HepG2 (cell line): ENCODE measurements around the gene ARL3. TPM values are rescaled to one million over a fixed set of nuclear protein-coding genes. Genes with fewer than 3 reads are reported as not detected.

Source experiments
- ATAC-seq: fragments of 200-7000 bp; cut with Tn5 transposase; 3 replicates; pipeline ENCODE4 v1.9.1; 2020; ENCODE audit warnings: mild to moderate bottlenecking, moderate library complexity
- BruUV-seq: library from RNA; stranded (reverse); fragments of 400-500 nt; replicated peaks from 2 replicates; lab custom pipeline; 2021; lab: Mats Ljungman, UMichigan
- CTCF ChIA-PET: fragments of 300-600 bp; formaldehyde crosslinking; extraction: SDS; loops from one replicate; lab custom pipeline; 2021; ENCODE audit warnings: low total read pairs, inconsistent platforms, low intra/inter-chr PET ratio; lab: Yijun Ruan, JAX
- POLR2A ChIA-PET: fragments of 350-600 bp; sonication (Branson Sonifier 250); formaldehyde crosslinking; loops from one replicate; lab custom pipeline; 2020; ENCODE audit warnings: antibody characterized with exemption, inconsistent platforms; lab: Yijun Ruan, JAX
- DNase-seq: peaks from one replicate; pipeline ENCODE4 v3.0.0-alpha.2; 2015; ENCODE audit warnings: low spot score
- FAIRE-seq: peaks from 3 replicates; lab custom pipeline; 2011; peaks lifted over from hg19 to GRCh38; lab: Jason Lieb, UNC
- H2AFZ ChIP-seq: one replicate; pipeline ENCODE4 v1.6.1; 2011; ENCODE audit warnings: low read length, inconsistent platforms
- H3K27ac ChIP-seq: fragments of 300-600 bp; 3 replicates; pipeline ENCODE4 v1.8.0; 2011; ENCODE audit warnings: mixed run types, mild to moderate bottlenecking, mixed read lengths, low read length, inconsistent platforms; ENCODE audit not compliant: insufficient read depth; ENCODE audit errors: extremely low read length
- H3K27me3 ChIP-seq, 2 experiments: fragments of 200-600 bp in 1 of 2; 2 replicates in 1 of 2; 3 replicates in 1 of 2; pipeline versions ENCODE4 v1.6.0 to v1.8.0; 2011; ENCODE audit warnings: low read length in 2 of 2, mild to moderate bottlenecking in 2 of 2, moderate library complexity in 2 of 2, inconsistent platforms in 1 of 2; ENCODE audit not compliant: insufficient read depth in 2 of 2, control insufficient read depth in 1 of 2
- H3K36me3 ChIP-seq, 2 experiments: fragments of 200-600 bp in 1 of 2; replicated peaks in 1 of 2; 2 replicates in 1 of 2; 3 replicates in 1 of 2; pipeline versions ENCODE4 v1.5.1 to v1.8.0; 2011; ENCODE audit warnings: low read length in 2 of 2, inconsistent platforms in 1 of 2; ENCODE audit not compliant: insufficient read depth in 2 of 2, control insufficient read depth in 1 of 2
- H3K4me1 ChIP-seq: 2 replicates; pipeline ENCODE4 v1.5.1; 2012; ENCODE audit warnings: low read length, inconsistent platforms; ENCODE audit not compliant: insufficient read depth
- H3K4me2 ChIP-seq: 2 replicates; pipeline ENCODE4 v1.6.0; 2011; ENCODE audit warnings: low read depth, low read length, inconsistent platforms
- H3K4me3 ChIP-seq, 3 experiments: fragments of 200-600 bp in 1 of 3; sonication (generic), shearing (Covaris generic) in 1 of 3; replicated peaks in 1 of 3; 2 replicates each; pipeline ENCODE4 v1.5.1; 2011 to 2016; ENCODE audit warnings: low read length in 3 of 3, inconsistent platforms in 2 of 3, low read depth in 2 of 3, mild to moderate bottlenecking in 2 of 3, control low read depth in 1 of 3, mixed read lengths in 1 of 3; ENCODE audit not compliant: insufficient read depth in 1 of 3
- H3K79me2 ChIP-seq: one replicate; pipeline ENCODE4 v1.6.1; 2011; ENCODE audit warnings: low read length, inconsistent platforms; ENCODE audit not compliant: insufficient read depth
- H3K9ac ChIP-seq: 2 replicates; pipeline ENCODE4 v1.6.0; 2011; ENCODE audit warnings: mild to moderate bottlenecking, low read depth, low read length, inconsistent platforms; ENCODE audit not compliant: insufficient read depth
- H3K9me3 ChIP-seq: 2 replicates; pipeline ENCODE4 v1.5.1; 2012; ENCODE audit warnings: mild to moderate bottlenecking, low read length
- H4K20me1 ChIP-seq: 2 replicates; pipeline ENCODE4 v1.6.0; 2011; ENCODE audit warnings: inconsistent platforms, mild to moderate bottlenecking, low read length, moderate library complexity; ENCODE audit not compliant: insufficient read depth
- ATF1 ChIP-seq: IDR thresholded peaks from 2 replicates; pipeline ENCODE4 v1.6.1; 2016; ENCODE audit warnings: mild to moderate bottlenecking, control low read depth
- BRD4 ChIP-seq: sonication (generic); formaldehyde crosslinking; IDR thresholded peaks from 2 replicates; pipeline ENCODE4 v1.4.0; 2020; ENCODE audit warnings: missing genetic modification reagents
- ESRRA ChIP-seq: sonication (generic); formaldehyde crosslinking; IDR thresholded peaks from 2 replicates; pipeline ENCODE4 v1.5.1; 2020; ENCODE audit warnings: mild to moderate bottlenecking, low read depth, missing genetic modification reagents
- HCFC1 ChIP-seq: fragments of 150-350 bp; IDR thresholded peaks from 2 replicates; pipeline ENCODE4 v1.6.1; 2014; ENCODE audit warnings: low read depth, low read length
- KIAA2018 ChIP-seq: sonication (generic); formaldehyde crosslinking; IDR thresholded peaks from 2 replicates; pipeline ENCODE4 v1.5.0; 2020; ENCODE audit warnings: mild to moderate bottlenecking, missing genetic modification reagents, borderline replicate concordance
- KLF12 ChIP-seq: sonication (generic); formaldehyde crosslinking; IDR thresholded peaks from 2 replicates; pipeline ENCODE4 v1.4.0; 2020; ENCODE audit warnings: missing genetic modification reagents, borderline replicate concordance
- RFX1 ChIP-seq: fragments of 450-650 bp; IDR thresholded peaks from 2 replicates; pipeline ENCODE4 v1.6.1; 2017
- ZNF609 ChIP-seq: sonication (generic); formaldehyde crosslinking; IDR thresholded peaks from 2 replicates; pipeline ENCODE4 v1.4.0; 2020; ENCODE audit warnings: mild to moderate bottlenecking, missing genetic modification reagents, borderline replicate concordance
- ZNF639 ChIP-seq: conservative IDR thresholded peaks from 2 replicates; pipeline ENCODE4 v1.6.1; 2018; ENCODE audit warnings: missing genetic modification reagents
- ZNF788 ChIP-seq: sonication (generic); formaldehyde crosslinking; IDR thresholded peaks from 2 replicates; pipeline ENCODE4 v1.5.0; 2020; ENCODE audit warnings: mild to moderate bottlenecking, missing genetic modification reagents, borderline replicate concordance
- WGBS: methylation state at CpG from one replicate; pipeline ENCODE4 v1.1.6; 2017; ENCODE audit warnings: low lambda C conversion rate; 5-methylcytosine and 5-hydroxymethylcytosine counted together
- in situ Hi-C: cut with HindIII; loops from 2 replicates; pipeline ENCODE4 v1.10.0; 2017; ENCODE audit warnings: low pct_unique_long_range_greater_than_20kb; ENCODE audit not compliant: extremely low pct_ligation_motif_present
- intact Hi-C: fragments of 100-400 bp; cut with micrococcal nuclease; formaldehyde crosslinking; loops from one replicate; pipeline ENCODE4 v1.10.0; 2022; ENCODE audit not compliant: unreplicated experiment
- polyA plus RNA-seq, 8 experiments: library from polyadenylated mRNA; depleted of rRNA in 3 of 8; stranded (reverse) in 7 of 8; unstranded in 1 of 8; fragments of >200 nt; fragmentation: Illumina TruSeq in 4 of 8; extraction: Trizol in 4 of 8; gene quantifications; 2 replicates each; pipeline versions ENCODE4 v1.2.1 to v1.2.3, GENCODE V29; 2011 to 2016; ENCODE audit warnings: low read depth in 4 of 8, missing spikeins in 1 of 8, mixed read lengths in 1 of 8; ENCODE audit not compliant: insufficient read depth in 1 of 8
- total RNA-seq, 5 experiments: library from RNA; depleted of rRNA; stranded (reverse); fragments of >200 nt; fragmentation: Illumina TruSeq; extraction: Trizol; gene quantifications; 2 replicates each; pipeline ENCODE4 v1.2.3, GENCODE V29; 2016; ENCODE audit warnings: low read depth in 1 of 5

Gene ARL3
- total and polyA plus RNA-seq, 2 of the 13 experiments (the other 11 are each of a cell fraction or from before 2014, with no cell fraction given) = 5.2 to 6.6 TPM

- WGBS = 93% methylated on average over 8 of the region's 8 CpGs
- H3K27ac ChIP-seq = no peak overlapping the region
- no peaks in the 10 kb centered on the region for H3K79me2 ChIP-seq
- in situ Hi-C loops (no loop called here), intact Hi-C loops (no loop called here)
- DNase-seq (no peak), FAIRE-seq (no peak), ATAC-seq (no peak)
- H3K36me3 ChIP-seq = no peaks in the 10 kb centered on the region; a peak in 1 of 5 replicates
- no peaks in the 10 kb centered on the region for H3K27me3 ChIP-seq
- H3K4me1 ChIP-seq = no peaks in the 10 kb centered on the region
- H3K9me3 ChIP-seq = no peaks in the 10 kb centered on the region
- H3K4me2 ChIP-seq = no peak overlapping the region
- CTCF ChIA-PET = no interaction called here
- BruUV-seq = no TSS peak
- no peaks in the 10 kb centered on the region for H4K20me1 ChIP-seq
- no peak overlapping the region for H2AFZ ChIP-seq
- no peak overlapping the region for H3K4me3 ChIP-seq
- H3K9ac ChIP-seq = no peak overlapping the region
- POLR2A ChIA-PET = no interaction called here
- no peak for TF ChIP-seq KIAA2018 (CRISPR knock-in tag)
- TF ChIP-seq ESRRA = no peak
- TF ChIP-seq ATF1 (CRISPR knock-in tag) = no peak
- no peak for TF ChIP-seq BRD4 (CRISPR knock-in tag)
- no peak for TF ChIP-seq HCFC1
- TF ChIP-seq ZNF788 = no peak
- TF ChIP-seq KLF12 (CRISPR knock-in tag) = no peak
- TF ChIP-seq ZNF609 (CRISPR knock-in tag) = no peak
- TF ChIP-seq RFX1 = no peak
- TF ChIP-seq ZNF639 (CRISPR knock-in tag) = no peak
Observed at GRCh38 chr10:102691285-102692066, 22.7 kb downstream of the ARL3 start.
